Activated T-cell treated with anti-CD3 and anti-CD28 coated beads, Interleukin-2, amount 50 U/mL, for 1 hour (primary cell): ENCODE measurements around the gene TRAPPC14.
A peak's percentile ranks its signal among the peaks of the same experiment; 100 is the strongest.

Experiments used
- DNase-seq: peaks from one replicate; pipeline ENCODE4 v3.0.0-alpha.2; 2020

Gene TRAPPC14

DNA sequence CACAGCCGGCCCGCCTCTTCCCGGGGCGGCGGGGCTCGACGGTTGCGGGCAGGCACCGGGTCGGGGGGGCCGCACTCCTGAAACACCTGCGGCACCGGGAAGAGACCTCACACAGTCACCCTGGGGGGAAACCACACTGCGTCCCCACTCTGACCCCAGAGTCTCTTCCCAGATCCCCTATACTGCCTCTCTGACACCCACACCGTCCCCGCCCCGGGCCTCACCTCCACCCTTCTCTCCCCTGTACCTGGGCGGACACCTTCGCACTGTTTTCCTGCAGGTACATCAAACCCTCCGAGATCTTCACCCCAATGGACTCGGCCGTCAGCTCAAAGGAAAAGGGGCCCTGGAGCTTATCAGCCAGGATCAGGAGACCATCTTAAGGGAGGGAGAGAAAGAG is 13.3 kb upstream of the TRAPPC14 start:
- no peak for DNase-seq

DNA sequence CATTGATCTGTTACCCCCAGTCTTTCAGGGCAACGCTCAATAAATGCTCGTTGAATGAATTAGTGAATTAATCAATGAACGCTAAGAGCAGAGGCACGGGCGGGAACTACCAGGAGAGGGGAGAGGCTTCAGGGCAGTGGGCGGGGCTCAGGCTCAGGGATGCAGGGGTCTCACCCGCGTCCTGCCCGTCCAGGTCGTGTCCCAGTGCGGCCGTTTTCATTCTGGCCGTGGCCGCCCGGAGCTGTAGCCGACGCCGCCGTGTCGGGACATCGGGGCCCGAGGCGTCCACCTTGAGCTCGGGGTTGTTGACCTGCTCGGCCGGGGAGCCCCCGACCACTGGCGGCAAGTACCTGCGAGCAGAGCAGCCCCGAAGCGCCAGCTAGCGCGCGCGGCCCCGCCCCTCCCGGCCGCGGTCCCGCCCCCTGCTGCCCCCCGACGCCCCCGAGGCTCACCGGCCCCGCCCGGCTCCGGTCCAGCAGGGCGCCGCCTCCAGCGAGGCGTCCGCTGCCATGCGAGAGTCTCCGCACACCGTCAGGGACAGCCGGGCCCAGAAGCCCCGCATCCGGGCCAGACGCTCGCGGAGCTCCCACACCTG is 12.7 kb upstream of the TRAPPC14 start:
- peak; percentile 52 for DNase-seq

DNA sequence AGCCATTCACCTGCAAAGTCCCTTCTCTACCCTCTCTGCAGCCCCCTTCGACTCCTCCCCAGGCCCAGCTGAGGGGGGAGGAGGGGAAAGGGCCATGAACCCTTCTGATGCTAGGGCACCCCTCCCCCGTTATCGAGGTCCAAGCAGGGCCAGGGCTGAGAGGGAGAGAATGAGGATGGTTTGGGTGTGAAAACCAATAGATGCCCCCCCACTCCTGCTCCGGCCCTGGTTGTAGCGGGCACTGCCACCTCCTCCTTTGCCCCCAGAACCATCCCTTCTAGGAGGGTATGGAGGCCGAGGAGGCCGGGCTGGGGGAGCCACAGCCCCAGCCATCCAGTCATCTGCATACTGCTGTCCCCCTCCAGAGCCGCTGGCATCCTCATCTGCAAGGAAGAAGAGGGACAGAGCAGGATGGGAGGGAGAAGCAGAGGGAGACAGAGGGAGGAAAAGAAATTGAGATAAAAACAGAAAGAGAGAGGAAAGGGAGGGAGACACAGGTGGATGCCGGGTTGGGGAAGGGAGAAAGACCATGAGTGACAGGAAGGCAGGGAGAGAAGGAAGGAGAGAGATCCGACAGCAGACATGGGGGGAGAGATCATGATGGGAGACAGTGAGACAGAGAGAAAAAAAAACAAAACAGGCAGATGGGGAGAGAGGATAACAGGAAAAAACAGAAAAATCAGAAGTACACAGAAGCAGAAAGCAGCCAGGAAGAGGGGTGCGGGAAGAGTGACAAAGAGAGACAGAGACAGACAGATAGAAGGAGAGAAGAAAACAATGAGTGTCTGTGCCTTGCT is 11.8 kb upstream of the TRAPPC14 start:
- no peak for DNase-seq

DNA sequence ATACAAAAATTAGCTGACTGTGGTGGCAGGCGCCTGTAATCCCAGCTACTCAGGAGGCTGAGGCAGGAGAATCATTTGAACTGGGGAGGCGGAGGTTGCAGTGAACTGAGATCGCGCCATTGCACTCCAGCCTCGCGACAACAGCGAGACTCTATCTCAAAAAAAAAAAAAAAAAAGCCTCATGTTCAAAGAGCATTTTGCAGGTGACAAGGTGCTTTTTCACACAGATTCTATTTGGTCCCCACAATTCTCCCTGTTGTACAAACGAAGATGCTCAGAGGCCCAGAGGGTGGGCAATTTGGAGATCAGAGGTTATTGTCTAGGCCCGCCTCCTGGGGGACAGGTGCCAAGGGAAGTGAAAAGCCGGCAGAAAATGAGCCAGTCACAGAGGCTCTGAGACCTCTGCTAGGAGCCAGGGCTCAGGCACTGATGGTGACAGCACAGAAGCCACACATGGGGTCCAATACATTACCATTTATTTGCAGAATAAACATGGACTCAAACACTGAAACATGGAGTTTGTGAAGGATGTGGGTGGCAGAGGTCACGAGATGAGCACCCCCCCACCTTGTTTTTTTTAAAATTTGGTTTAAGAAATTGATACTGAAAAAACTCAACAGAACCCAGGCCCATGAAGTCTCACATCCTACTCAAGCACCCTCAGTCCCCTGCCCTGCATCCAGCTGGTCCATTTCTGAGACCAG is 10.8 kb upstream of the TRAPPC14 start:
- DNase-seq, result peak; percentile 37

DNA sequence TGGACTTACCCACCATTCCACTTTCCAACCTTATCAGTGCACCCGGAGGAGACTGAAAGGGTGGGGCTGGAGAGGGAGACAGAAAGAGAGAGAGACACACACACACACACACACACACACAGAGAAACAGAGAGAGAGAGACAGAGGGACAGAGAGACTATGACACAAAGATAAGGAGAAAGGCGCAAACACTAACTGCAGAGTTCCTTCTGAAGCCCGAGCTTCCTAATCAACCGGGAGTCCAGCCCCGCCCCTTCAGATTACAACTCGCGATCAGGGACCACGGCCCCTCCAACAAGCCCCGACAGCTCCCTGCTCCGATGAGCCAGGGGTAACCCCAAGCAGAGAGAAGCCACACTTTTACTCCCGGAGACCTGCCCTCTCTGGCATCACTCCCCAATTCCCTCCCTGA is 9.4 kb upstream of the TRAPPC14 start:
- no peak for DNase-seq

DNA sequence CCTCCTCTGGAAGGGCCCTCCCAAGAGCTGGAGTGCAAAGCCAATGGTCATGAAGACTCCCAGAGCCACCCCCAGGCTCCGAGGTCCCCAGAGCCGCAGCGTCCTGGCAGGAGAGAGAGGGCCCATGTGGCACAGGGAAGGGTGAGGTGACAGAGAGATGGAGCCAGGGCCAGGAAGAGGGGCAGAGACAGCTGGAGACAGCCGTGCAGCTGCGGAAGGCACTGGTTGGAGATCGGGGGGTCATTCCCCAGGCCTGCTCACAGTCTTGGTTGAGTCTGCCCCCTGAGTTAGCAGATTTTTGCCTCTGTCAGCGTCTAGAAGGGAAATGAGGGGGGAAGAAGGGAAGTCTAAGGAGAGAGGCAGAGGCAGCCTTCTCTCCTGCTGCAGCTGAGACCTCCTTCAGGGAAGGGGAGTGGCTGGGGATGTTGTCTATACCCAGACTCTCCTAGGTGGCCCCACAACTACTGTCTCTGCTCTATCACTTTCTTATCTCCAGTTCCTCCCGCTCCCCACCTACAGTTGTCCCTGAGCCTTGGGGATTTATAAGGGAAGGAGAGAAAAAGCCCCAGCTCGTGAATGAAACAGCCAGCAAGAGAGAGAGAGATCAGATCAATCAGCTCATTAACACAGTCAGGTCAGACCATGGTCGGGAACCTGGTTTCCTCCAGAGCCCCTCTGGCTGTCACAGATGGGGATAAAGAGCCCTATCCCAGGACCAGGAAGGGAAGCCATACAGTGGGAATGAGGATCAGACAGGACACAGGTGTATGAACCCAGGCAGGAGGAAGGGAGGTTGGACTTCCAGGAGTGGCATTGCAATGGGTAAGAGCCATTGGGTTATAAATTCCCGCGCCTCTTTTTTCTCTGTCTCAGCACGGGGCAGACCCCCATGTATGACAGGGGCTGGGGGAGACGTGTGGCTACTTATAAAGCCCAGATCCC is 8.7 kb upstream of the TRAPPC14 start:
- no peak for DNase-seq

DNA sequence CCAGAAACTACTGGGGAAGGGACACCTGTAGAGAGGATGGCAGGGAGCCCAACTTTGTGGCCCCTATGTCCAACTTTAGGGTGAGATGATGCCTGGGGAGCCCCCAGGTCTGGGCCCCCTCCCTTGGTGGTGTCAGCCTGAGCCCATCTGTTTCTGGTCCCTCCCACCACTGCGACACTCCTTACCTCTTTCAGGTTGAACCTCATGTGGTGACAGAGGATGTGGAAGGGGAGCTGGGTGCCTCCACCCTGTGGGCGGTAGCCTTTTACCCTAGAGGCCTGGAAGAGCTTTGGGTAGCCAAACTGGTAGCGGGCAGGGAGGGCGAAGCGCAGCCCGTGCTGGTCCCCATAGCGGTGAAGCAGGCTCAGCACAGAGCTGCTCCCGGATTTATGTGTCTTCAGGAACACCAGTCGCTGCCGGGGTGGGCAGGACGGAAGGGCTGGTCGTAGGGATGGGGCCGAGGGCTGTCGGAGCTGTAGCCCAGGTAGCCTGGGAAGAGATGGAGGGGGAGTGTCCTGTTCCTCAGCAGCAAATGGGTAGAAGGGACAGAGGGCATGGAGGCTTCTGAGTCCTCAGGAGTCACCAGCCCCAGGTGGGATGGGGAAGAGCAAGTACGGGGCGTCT is 7.9 kb upstream of the TRAPPC14 start:
- DNase-seq, result peak; percentile 44

DNA sequence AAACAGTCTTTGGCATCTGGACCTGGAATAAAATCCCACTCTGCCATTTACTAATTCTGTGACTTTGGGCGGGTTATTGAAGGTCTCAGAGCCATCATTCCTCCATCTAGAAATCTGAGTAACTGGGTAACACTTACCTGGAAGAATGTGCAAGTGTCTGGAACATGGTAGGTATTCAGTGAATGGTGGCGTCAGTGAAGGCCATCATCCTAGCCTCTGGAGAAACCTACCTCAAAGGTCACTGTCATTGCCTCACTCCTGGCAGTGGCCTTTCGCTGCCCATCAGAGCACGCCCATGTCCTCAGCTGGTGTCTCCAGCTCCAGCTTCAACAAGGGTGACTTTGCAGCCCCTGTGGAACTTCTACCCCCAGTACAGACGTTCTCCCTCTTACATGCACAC is 5.3 kb upstream of the TRAPPC14 start:
- no peak for DNase-seq

DNA sequence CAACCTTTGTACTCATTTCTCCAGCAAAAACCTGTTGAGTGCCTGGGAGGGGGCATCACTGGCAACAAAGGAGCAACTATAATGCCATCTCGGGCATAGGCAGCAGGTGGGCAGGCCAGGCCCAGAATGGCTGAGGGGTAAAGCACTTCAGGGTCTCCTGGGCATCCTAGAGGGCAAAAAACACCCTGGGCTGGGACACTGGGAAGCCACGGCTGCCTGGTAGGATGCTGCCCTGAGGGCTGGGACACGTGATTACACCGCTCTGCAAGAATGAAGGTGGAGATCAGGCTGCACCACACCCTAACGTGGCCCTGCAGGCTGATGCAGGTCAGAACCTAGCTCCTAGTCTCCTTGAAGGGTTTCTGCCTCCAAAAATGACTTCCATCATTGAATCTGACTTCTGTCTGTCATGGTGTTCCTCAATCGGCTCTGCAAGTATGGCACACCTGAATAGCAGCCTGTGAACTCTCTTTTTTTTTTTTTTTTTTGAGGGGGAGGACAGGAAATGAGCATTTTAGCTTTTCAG is 4.5 kb upstream of the TRAPPC14 start:
- no peak for DNase-seq

DNA sequence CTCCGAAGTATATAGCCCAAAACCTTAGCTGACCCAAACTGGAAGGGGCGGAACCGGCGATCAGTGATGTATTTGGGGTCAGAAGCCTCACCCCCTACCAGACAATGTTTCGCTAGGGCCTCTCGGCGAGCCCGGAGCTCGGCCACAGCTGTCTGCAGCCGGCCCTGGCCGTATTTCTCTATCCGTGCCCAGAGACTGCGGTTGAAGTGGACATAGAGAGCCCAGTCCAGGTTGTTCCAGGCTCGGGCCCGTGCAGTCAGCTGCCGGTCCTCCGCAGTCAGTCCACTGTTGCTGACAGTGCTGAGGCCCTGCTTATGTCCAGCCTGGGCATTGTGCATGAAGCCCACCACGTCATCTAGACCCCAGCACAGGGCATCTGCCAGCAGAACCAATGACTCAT is 1.5 kb upstream of the TRAPPC14 start:
- DNase-seq, result no peak

DNA sequence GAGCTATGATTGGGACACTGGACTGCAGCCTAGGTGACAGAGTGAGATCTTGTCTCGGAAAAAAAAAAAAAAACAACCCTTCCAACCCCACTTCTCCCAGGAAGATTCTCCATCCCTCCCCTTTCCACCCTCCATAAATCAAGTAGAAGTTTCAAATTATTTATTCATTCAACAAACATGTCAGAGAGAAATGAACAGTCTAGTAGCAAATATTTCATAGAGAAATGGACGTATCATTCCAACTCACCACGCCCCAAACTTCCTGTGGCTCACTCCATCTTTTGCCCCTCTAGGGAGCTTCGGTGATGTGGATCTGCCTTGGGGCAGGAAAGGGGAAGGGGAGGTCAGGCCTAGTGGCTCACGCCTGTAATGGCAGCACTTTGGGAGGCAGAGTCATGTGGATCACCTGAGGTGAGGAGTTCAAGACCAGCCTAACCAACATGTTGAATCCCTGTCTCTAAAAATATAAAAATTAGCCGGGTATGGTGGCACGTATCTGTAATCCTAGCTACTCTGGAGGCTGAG is 638 bp upstream of the TRAPPC14 start:
- DNase-seq, result no peak

DNA sequence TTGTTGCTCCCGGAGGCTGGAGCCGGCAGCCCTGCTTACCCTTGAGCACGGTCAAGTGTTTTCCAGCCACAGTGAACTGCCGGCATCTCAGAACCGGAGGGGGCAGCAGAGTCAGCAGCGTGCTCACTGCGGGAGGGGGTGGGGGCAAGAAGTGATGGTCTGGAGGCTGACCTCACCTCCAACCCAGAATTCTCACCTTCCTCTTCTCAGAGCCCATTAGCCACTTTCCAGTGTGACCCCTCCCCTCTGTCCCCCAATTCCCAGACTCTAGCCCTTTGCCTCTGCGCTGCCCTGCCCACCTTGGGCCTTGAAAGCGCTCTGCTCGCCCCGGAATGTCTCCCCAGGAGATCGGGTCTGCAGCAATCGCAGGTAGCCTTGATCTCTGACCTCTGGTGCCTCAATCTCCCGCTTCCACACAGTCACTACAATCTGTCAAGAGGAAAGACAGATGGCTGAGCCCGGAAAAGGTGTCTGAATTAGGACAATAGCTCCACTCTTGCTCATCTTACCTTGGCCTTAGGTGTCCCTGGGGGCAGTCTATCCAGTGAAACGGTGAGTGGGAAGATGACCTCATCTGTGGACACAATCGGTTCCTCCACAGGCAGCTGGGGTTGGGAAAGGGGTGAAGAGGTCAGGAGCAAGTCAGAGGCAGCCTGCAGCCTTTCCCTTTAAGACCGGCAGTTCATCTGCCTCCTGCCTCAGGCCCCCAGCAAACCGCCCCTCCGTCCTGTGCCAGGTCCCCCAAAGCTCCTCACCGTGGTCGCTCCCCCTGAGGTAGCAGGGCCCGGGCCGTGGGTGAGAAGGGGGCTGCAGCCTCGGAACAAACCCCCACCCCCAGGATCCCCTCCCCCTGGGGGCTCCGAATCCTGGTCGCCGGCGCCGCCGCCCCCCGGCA is 942 bp downstream of the TRAPPC14 start:
- no peak for DNase-seq

DNA sequence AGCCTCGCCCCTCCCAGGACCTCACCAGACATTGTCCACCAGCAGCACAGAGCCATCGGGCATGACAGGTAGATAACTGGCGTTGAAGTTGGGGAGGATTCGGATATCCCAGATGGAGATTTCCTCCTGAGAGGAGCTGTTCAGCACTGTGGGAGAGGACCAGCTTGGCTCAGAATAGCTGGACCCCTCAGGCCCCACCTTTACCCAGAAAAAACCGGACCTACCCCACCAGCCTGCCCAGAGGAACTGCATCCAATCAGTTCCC is 1.5 kb downstream of the TRAPPC14 start:
- DNase-seq, result no peak

DNA sequence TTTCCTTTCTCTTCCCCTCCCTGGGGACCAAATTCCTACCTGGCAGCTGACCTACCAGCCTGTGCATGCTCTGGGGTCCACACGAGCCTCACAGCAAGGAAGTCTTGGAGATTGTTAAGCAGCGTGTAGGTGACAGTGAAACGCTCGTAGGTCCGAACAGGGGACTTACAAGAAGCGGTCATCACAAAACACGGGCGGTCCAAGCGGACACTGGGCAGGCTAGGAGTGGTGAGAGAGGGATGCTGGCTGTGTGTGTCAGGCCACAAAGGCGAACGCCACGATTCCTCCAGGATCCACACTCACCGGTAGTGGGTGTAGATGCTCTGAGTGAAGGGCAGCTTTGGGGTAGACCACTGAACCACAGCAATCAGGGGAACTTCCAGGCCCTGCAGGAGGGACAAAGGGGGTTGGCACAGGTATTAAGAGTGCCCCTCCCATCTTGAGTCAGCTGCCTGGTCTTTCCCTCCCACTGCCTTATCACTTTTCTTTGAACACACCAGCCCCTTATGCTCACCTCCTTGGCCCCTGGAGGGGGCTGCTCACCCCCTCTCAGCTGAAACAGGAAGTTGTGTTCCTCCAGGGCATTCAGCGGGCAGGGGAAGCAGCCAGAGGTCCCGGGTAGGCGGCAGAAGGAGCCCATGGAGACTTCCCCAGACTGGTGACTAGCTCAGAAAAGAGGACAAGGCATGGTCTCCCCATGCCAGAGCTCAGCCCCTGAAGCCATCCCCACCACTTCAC is 2.0 kb downstream of the TRAPPC14 start:
- no peak for DNase-seq

DNA sequence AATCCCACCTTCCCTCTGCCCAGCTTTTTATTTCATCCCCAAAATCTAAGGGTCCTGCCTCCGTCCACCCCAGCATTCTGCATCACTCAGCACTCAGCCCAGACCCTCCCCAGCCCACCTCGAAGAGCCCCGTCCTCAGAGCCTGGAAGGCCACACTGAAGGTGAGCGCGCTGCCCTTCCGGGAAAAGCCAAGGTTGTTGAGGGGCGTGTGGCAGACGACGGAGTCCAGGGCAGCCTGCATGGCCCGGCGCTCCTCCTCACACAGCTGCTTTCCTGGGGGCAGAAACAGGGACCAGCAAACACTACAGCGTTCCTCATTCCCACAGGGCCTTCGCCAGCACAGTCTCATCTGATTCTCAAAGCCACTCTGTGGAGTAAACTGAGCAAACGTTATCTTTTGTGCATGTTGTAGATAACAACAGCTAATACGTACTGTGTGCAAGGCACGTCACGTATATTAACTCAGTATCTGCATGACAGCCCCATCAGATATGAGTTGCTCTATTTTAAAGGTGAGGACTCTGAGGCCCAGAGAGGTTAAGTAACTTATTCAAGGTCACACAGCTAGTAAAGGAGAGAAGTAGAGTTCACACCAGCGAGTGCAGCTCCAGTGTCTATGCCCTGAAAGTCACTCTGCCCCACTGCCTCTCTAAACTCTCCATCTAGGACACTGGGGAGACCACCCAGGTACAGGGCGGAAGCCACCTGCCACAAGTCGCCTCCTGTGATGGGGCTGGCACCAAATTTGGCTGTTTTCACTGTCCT is 2.8 kb downstream of the TRAPPC14 start:
- DNase-seq, result no peak

DNA sequence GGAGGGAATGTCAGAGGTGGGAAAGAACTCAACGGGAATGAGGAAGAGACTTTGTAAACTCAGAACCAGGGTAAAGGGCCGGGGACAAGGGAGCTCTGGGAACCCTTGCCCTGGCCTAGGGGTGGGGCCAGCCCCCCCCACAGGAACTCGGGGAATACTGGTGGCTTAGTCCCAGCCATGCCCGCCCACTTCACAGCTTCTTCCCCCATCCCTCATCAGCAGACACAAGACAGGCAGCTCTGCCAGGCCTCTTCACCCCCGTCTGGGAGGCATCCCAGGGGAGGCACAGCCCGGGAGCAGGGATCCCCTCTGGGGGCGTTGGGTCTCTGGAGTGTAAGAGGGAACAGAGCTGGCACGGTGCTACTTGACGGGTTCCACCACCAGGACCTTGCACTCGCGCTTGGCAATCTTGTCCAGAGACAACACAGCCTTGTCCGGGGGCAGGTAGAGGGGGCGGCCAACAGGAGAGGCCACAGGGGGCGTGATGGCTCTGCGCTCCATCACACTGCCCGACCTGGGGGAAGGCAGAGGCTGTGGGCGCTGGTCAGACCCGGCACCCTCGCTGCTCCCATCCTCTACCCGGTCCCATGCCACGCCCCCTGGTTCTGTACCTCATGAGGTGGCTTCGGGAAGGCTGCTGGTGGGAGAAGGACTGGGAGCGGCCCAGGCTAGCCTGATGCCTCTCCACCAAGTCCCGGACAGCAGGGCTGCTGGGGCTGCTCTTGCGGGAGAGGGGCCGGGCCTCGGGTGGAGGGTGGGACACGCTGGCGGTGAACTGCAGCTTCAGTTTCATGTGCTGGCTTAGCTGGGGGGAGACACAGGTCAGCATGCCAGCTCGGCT is 3.7 kb downstream of the TRAPPC14 start:
- no peak for DNase-seq

DNA sequence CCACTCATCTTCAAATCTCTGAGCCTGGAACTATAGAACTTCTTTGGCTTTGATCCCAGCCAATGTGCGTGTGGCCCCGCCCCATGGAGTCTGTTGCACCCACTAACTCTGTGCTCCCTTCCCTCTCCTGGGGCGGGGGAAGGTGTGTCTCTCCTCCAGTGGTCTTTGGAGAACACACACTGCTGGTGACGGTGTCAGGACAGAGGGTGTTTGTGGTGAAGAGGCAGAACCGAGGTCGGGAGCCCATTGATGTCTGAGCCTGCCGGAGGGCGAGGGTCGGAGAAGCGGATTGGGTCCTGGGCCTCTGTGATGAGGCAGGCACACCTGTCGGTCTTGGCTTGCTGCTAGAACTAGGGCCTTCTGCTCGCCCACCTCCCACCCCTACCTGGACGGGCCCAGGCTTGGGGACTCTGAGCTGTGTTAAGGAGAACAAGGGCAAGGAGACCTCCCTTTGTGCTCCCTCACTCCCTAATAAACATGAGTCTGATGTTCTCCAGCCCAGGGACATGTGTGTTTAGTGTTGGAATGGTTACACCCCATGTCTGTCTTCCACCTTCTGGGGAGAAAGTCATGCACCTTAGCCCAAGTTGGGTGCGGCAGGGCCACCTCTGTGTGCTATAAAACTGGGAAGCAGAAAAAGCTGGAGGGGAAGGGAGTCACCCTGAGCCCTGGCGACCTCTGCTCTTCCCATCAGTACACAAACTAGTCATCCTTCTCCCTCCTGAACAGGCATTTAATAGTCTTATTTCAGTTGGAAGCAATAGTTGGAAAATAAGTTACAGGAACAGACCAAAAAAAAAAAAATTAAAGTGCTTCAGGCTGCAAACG is 4.6 kb downstream of the TRAPPC14 start:
- DNase-seq, result no peak
